ENCODE results near the gene ELOVL5.

DNA sequence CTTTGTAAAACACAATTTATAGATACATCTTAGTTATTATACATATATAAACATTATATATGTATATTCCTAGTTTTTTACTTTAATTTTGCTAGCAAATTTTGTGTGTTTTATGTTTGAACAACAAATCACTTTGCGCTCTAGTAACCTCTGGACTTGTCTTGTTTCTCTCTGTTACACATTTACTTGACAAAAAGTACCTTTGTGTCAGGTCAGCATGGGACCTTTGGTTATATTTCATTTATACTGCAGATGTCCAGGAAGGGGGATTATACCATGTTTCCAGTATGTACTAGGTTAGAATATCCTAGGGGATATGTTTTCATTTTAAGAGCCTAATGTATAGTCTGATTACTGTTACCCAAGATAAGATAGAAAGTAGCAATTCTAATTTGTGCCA lies 28.5 kb upstream of the ELOVL5 start:
- TF ChIP-seq CTCF (conservative IDR thresholded peaks at IDR 0.05) (no peak), ZFX (IDR thresholded peaks at IDR 0.05) (no peak)

Measured in C4-2B (cell line).